Activated T-cell treated with anti-CD3 and anti-CD28 coated beads, Interleukin-2, amount 50 U/mL, for 72 hours (primary cell): Measurements from ENCODE around the gene CASZ1. TPM values are rescaled to one million over a fixed set of nuclear protein-coding genes. Genes with fewer than 3 reads are reported as not detected.

Experiments used
- ATAC-seq, 2 donors: fragments of 150-1000 bp; cut with Tn5 transposase; replicated peaks in 1 of 2; 2 replicates each; pipeline ENCODE4 v1.10.0; 2021; ENCODE audit warnings: moderate library complexity in 2 of 2, mild to moderate bottlenecking in 1 of 2
- DNase-seq, 2 donors: peaks; one replicate each; pipeline ENCODE4 v3.0.0; 2021 to 2022; ENCODE audit warnings: mixed read lengths in 1 of 2
- H3K27ac Mint-ChIP-seq: one replicate; pipeline ENCODE4 v1.8.0; 2022; ENCODE audit warnings: mild to moderate bottlenecking, moderate library complexity, mixed read lengths
- H3K27me3 Mint-ChIP-seq: one replicate; pipeline ENCODE4 v1.8.0; 2022; ENCODE audit warnings: low read depth, mixed read lengths
- H3K36me3 Mint-ChIP-seq, 2 donors: one replicate each; pipeline ENCODE4 v1.8.0; 2022; ENCODE audit warnings: mixed read lengths in 2 of 2, mild to moderate bottlenecking in 1 of 2; ENCODE audit not compliant: insufficient read depth in 2 of 2
- H3K4me1 Mint-ChIP-seq: one replicate; pipeline ENCODE4 v1.8.0; 2022; ENCODE audit warnings: low read depth, mixed read lengths
- H3K4me3 Mint-ChIP-seq, 2 donors: one replicate each; pipeline ENCODE4 v1.8.0; 2022; ENCODE audit warnings: mild to moderate bottlenecking in 2 of 2, mixed read lengths in 2 of 2, moderate library complexity in 2 of 2
- H3K9me3 Mint-ChIP-seq, 2 donors: one replicate each; pipeline ENCODE4 v1.8.0; 2022; ENCODE audit warnings: mixed read lengths in 2 of 2
- total RNA-seq, 2 donors: library from RNA; stranded (reverse); gene quantifications; one replicate each; pipeline ENCODE4 v1.2.3, GENCODE V29; 2022

The CASZ1 gene
- total RNA-seq, 2 donors from 2014 or later, result 14.7 to 15.5 TPM

- no peaks in the 10 kb centered on the region for H3K36me3 Mint-ChIP-seq
- H3K27ac Mint-ChIP-seq, result no peak overlapping the region
- H3K4me3 Mint-ChIP-seq, result no peak overlapping the region
- ATAC-seq (no peak), DNase-seq (no peak)
- H3K4me1 Mint-ChIP-seq, result no peaks in the 10 kb centered on the region
- H3K27me3 Mint-ChIP-seq, result peaks cover 29% of the 10 kb centered on the region
- H3K9me3 Mint-ChIP-seq, result no peaks in the 10 kb centered on the region
Observed at GRCh38 chr1:10782491-10783244, 13.8 kb downstream of the CASZ1 start.

DNA sequence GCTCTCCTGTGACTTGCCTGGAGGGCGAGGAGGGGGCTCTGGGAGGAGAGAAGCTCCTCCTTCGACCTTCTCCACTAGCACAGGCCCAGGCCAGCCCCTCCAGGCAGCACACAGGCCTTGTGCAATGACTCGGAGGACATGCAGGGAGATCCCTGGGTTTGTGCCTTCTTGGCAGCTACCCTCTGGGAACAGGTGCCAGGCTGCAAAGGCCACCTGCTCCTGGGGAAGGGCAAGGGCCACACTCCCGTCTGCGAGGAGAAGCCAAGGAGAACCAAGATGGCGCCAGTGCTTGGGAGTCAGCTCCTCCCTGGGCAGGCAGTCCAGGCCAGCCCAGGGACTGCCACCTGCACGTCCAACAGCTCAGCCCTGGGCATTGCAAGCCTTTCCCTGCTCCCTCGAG is 15.3 kb downstream of the CASZ1 start:
- no peak overlapping the region for H3K4me3 Mint-ChIP-seq
- H3K4me1 Mint-ChIP-seq, result no peaks in the 10 kb centered on the region
- no peaks in the 10 kb centered on the region for H3K9me3 Mint-ChIP-seq
- H3K27me3 Mint-ChIP-seq, result peaks cover 16% of the 10 kb centered on the region
- DNase-seq (no peak), ATAC-seq (no peak)
- H3K36me3 Mint-ChIP-seq, result no peaks in the 10 kb centered on the region
- H3K27ac Mint-ChIP-seq, result no peak overlapping the region

GRCh38 chr1:10779841-10780240 is 16.6 kb downstream of the CASZ1 start:
- no peak overlapping the region for H3K4me3 Mint-ChIP-seq
- peaks cover 8% of the 10 kb centered on the region for H3K27me3 Mint-ChIP-seq
- H3K9me3 Mint-ChIP-seq, result no peaks in the 10 kb centered on the region

DNA sequence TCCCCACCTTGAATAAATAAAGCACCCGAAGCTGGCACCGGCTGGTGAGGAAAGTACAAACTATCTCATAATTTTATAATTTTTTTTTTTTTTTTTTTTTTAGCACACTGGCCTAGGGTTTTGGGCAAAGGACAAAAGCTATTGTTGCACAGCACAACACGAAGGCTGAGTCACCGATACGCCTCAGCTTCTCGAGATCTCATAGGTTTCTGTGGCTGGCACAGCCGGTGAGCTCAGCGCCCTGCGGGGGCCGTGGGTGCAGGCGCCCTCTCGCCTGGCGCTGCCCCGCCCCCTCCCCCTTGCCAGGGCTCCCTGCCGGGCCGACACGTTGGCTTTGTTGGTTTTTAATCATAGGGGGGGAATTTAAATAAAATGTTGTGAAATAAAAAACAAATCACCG is 17.2 kb downstream of the CASZ1 start:
- DNase-seq, result no peak

More at GRCh38 chr1:10779841-10780240, 16.6 kb downstream of the CASZ1 start:
- DNase-seq (no peak), ATAC-seq (no peak)
- Mint-ChIP-seq H3K27ac (no peak overlapping the region), H3K4me1 (no peaks in the 10 kb centered on the region), H3K36me3 (no peaks in the 10 kb centered on the region)

GRCh38 chr1:10778640-10779039 is 17.8 kb downstream of the CASZ1 start:
- ATAC-seq (no peak), DNase-seq (no peak)
- Mint-ChIP-seq H3K27ac (no peak overlapping the region), H3K4me3 (no peak overlapping the region), H3K4me1 (no peaks in the 10 kb centered on the region), H3K27me3 (no peaks in the 10 kb centered on the region), H3K9me3 (no peaks in the 10 kb centered on the region), H3K36me3 (no peaks in the 10 kb centered on the region)

More for the DNA sequence above, 17.2 kb downstream of the CASZ1 start:
- Mint-ChIP-seq H3K4me3 (no peak overlapping the region), H3K27ac (no peak overlapping the region), H3K36me3 (no peaks in the 10 kb centered on the region), H3K27me3 (peaks cover 2% of the 10 kb centered on the region), H3K9me3 (no peaks in the 10 kb centered on the region), H3K4me1 (no peaks in the 10 kb centered on the region)
- ATAC-seq, result no peak

DNA sequence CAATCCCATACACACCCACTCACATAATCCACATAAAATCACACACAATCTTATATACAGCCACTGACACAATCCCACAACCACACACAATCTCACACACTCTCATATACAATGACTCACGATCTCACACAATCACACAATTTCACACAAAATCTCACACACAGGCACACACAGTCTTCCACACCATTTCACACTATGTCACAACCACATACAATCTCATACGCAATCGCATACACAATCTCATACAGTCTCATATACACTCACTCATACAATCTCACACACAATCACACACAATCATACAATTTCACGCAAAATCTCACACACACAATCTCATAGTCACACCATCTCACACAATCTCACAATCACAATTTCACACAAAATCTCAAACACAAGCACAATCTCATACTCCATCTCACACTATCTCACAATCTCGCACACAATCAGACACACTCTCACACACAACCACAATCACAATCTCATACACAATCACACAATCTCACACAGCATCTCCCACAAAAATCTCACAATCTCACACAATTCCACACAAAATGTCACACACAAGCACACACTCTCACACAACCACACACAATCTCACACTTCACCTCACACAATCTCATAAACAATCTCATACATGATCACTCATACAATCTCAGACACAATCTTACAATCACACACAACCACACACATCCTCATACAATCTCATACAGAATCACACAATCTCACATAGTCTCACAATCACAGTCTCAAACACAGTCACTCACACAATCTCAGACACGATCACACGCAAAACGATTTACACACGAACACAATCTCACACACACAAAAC is 18.5 kb downstream of the CASZ1 start:
- ATAC-seq, result no peak
- H3K4me1 Mint-ChIP-seq, result no peaks in the 10 kb centered on the region
- no peaks in the 10 kb centered on the region for H3K36me3 Mint-ChIP-seq
- no peaks in the 10 kb centered on the region for H3K27me3 Mint-ChIP-seq
- DNase-seq, result no peak
- no peak overlapping the region for H3K4me3 Mint-ChIP-seq
- H3K9me3 Mint-ChIP-seq, result no peaks in the 10 kb centered on the region
- no peak overlapping the region for H3K27ac Mint-ChIP-seq

DNA sequence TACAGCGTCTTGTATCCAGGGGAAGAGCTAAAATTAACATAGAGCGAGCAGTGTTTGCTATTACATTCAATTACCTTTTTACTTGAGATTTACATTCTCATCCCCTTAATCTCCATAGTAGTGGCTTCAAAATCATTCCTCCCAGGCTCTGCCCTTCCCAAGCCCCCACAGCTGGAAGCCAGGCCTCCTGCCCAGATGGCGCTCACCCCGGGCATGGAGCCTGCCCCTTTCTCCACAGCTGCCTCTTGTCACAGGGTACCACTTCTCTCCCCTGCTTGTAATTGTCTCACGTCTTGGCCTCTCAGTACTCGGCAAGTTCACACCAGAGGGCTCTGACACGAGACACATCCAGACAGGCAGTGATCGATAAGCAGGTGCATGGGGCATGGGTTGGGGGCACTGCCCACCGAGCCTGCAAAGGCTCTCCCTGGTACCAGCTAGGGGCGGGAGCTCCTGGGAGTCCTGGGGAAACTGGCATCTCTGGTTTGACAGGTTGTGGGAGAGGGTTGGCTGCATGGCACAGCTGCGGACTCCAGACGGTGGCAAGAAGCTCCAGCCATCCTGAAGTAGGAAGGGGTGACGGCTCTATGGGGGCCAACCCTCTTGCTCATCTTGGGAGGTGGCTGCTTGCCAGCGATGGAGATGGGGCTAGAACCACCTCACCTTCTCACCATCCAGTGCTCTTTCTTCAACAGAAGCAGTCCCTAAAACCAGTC is 20.1 kb downstream of the CASZ1 start:
- no peak overlapping the region for H3K27ac Mint-ChIP-seq

DNA sequence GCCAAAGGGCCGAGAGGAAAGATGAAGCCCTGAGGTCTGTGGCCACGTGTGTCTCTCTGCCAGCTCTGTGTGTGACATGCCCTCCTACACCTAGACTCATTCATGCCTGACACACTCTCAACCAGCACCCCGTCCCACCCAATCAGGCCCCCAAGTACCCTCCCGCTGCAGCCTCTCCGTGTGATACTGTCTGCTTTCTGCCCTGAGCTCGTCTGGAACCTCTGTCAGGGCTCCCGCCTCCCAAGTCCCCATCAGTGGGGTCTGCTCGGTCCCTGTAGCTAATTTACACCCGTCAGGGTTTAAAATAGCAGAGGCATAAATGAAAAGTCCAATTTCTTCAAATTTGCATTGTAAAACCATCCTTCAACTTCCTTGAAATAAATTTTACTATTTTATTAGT is 20.7 kb downstream of the CASZ1 start:
- H3K9me3 Mint-ChIP-seq, result no peaks in the 10 kb centered on the region
- H3K27ac Mint-ChIP-seq, result no peak overlapping the region
- DNase-seq (no peak), ATAC-seq (no peak)
- no peaks in the 10 kb centered on the region for H3K4me1 Mint-ChIP-seq
- no peaks in the 10 kb centered on the region for H3K36me3 Mint-ChIP-seq
- no peaks in the 10 kb centered on the region for H3K27me3 Mint-ChIP-seq
- no peak overlapping the region for H3K4me3 Mint-ChIP-seq

More for the DNA sequence above, 20.1 kb downstream of the CASZ1 start:
- Mint-ChIP-seq H3K9me3 (no peaks in the 10 kb centered on the region), H3K27me3 (no peaks in the 10 kb centered on the region), H3K4me1 (no peaks in the 10 kb centered on the region), H3K4me3 (no peak overlapping the region), H3K36me3 (no peaks in the 10 kb centered on the region)
- ATAC-seq (no peak), DNase-seq (no peak)

DNA sequence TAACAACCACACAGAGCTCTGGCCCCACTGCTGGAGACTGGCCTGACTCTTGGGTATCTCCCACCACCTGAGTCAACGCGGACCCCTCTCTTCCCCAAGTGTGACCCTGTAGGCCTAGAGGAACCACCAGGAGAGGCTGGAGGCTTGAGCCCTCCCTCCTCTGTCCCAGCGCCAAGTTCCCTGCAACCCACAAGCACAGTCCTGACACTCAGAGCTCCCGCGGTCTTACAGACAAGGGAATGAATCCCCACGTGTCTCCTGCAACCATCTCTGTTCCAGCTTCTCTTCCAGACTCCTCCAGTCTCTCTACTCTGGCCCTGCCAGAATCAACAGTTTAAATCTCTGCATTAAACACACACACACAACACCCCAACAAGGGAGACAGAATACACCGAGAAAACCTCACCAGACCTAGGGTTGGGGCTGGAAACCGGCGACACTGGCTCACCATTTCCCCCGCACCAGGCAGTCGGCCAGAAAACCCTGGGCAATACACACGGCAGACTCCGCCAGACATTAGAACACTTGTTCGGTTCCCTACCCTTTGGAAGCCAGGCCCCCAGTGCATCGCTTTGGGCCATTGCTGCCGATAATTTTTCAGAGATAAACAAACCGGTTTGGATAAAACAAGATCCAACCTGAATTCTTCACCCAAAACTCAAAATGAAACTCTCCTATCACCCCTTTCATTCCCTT is 21.7 kb downstream of the CASZ1 start:
- no peak for DNase-seq
- Mint-ChIP-seq H3K9me3 (no peaks in the 10 kb centered on the region), H3K27ac (no peak overlapping the region), H3K4me3 (no peak overlapping the region), H3K27me3 (no peaks in the 10 kb centered on the region), H3K36me3 (no peaks in the 10 kb centered on the region), H3K4me1 (no peaks in the 10 kb centered on the region)
- ATAC-seq, result no peak

- no peak for DNase-seq
- Mint-ChIP-seq H3K4me1 (no peaks in the 10 kb centered on the region), H3K27me3 (no peaks in the 10 kb centered on the region), H3K36me3 (no peaks in the 10 kb centered on the region), H3K27ac (no peak overlapping the region), H3K9me3 (no peaks in the 10 kb centered on the region), H3K4me3 (no peak overlapping the region)
- ATAC-seq, result no peak
Observed at GRCh38 chr1:10773851-10774614, 22.4 kb downstream of the CASZ1 start.

- Mint-ChIP-seq H3K36me3 (no peaks in the 10 kb centered on the region), H3K27ac (no peak overlapping the region), H3K4me3 (no peak overlapping the region), H3K4me1 (no peaks in the 10 kb centered on the region), H3K9me3 (no peaks in the 10 kb centered on the region), H3K27me3 (no peaks in the 10 kb centered on the region)
- DNase-seq, result no peak
- ATAC-seq, result no peak
Observed at GRCh38 chr1:10773376-10773775, 23.1 kb downstream of the CASZ1 start.

- no peak for ATAC-seq
- Mint-ChIP-seq H3K9me3 (no peaks in the 10 kb centered on the region), H3K4me3 (no peak overlapping the region), H3K27me3 (no peaks in the 10 kb centered on the region), H3K27ac (no peak overlapping the region), H3K4me1 (no peaks in the 10 kb centered on the region), H3K36me3 (no peaks in the 10 kb centered on the region)
- no peak for DNase-seq
Observed at GRCh38 chr1:10772711-10773110, 23.7 kb downstream of the CASZ1 start.
